HepG2 (cell line): ENCODE data around the gene A3GALT2. TPM values are rescaled to one million over a fixed set of nuclear protein-coding genes. Genes with fewer than 3 reads are reported as not detected.

Experiments used
- CREM ChIP-seq, 2 experiments: sonication (generic) in 1 of 2; formaldehyde crosslinking in 1 of 2; IDR thresholded peaks; 2 replicates each; pipeline versions ENCODE4 v1.4.0 to v1.6.1; 2016 to 2020; ENCODE audit warnings: antibody characterized with exemption in 1 of 2, mild to moderate bottlenecking in 1 of 2, missing genetic modification reagents in 1 of 2
- EP300 ChIP-seq, 3 experiments: sonication (generic) in 1 of 3; formaldehyde crosslinking in 1 of 3; IDR thresholded peaks; 2 replicates each; pipeline versions ENCODE4 v1.5.1 to v1.6.1; 2011 to 2020; ENCODE audit warnings: low read depth in 2 of 3, low read length in 2 of 3, borderline replicate concordance in 1 of 3, improper control_type of control experiment in 1 of 3, mild to moderate bottlenecking in 1 of 3, missing genetic modification reagents in 1 of 3, moderate library complexity in 1 of 3
- FOXA1 ChIP-seq, 2 experiments: fragments of 450-650 bp in 1 of 2; sonication (generic) in 1 of 2; formaldehyde crosslinking in 1 of 2; IDR thresholded peaks; 2 replicates each; pipeline versions ENCODE4 v1.4.0 to v1.6.1; 2016 to 2020; ENCODE audit warnings: missing genetic modification reagents in 1 of 2
- FOXA3 ChIP-seq: IDR thresholded peaks from 2 replicates; pipeline ENCODE4 v1.6.1; 2016; ENCODE audit warnings: missing genetic modification reagents, missing compliant biosample characterization
- HOXA3 ChIP-seq: sonication (generic); formaldehyde crosslinking; IDR thresholded peaks from 2 replicates; pipeline ENCODE4 v1.5.0; 2020; ENCODE audit warnings: missing genetic modification reagents
- POLR2A ChIP-seq, 2 experiments: IDR thresholded peaks; 2 replicates each; pipeline ENCODE4 v1.6.1; 2011; ENCODE audit warnings: low read depth in 2 of 2, low read length in 2 of 2, mild to moderate bottlenecking in 1 of 2, moderate library complexity in 1 of 2; ENCODE audit not compliant: insufficient read depth in 1 of 2
- RXRA ChIP-seq: sonication (generic); formaldehyde crosslinking; IDR thresholded peaks from 2 replicates; pipeline ENCODE4 v1.5.1; 2020; ENCODE audit warnings: missing genetic modification reagents
- RXRB ChIP-seq: IDR thresholded peaks from 2 replicates; pipeline ENCODE4 v1.6.1; 2016; ENCODE audit warnings: borderline replicate concordance, missing genetic modification reagents, missing compliant biosample characterization
- ZMYM4 ChIP-seq: sonication (generic); formaldehyde crosslinking; IDR thresholded peaks from 2 replicates; pipeline ENCODE4 v1.8.1; 2023; ENCODE audit warnings: mild to moderate bottlenecking, missing genetic modification reagents
- ZNF10 ChIP-seq: sonication (generic); formaldehyde crosslinking; IDR thresholded peaks from 2 replicates; pipeline ENCODE4 v1.4.0; 2020; ENCODE audit warnings: mild to moderate bottlenecking, low read depth, missing genetic modification reagents, borderline replicate concordance
- ZNF331 ChIP-seq: sonication (generic); formaldehyde crosslinking; IDR thresholded peaks from 2 replicates; pipeline ENCODE4 v1.4.0; 2020; ENCODE audit warnings: missing genetic modification reagents
- ZNF768 ChIP-seq: sonication (generic); formaldehyde crosslinking; IDR thresholded peaks from 2 replicates; pipeline ENCODE4 v1.4.0; 2020; ENCODE audit warnings: missing genetic modification reagents
- polyA plus RNA-seq, 8 experiments: library from polyadenylated mRNA; depleted of rRNA in 3 of 8; stranded (reverse) in 7 of 8; unstranded in 1 of 8; fragments of >200 nt; fragmentation: Illumina TruSeq in 4 of 8; extraction: Trizol in 4 of 8; gene quantifications; 2 replicates each; pipeline versions ENCODE4 v1.2.1 to v1.2.3, GENCODE V29; 2011 to 2016; ENCODE audit warnings: low read depth in 4 of 8, missing spikeins in 1 of 8, mixed read lengths in 1 of 8; ENCODE audit not compliant: insufficient read depth in 1 of 8
- total RNA-seq, 5 experiments: library from RNA; depleted of rRNA; stranded (reverse); fragments of >200 nt; fragmentation: Illumina TruSeq; extraction: Trizol; gene quantifications; 2 replicates each; pipeline ENCODE4 v1.2.3, GENCODE V29; 2016; ENCODE audit warnings: low read depth in 1 of 5
- TF ChIP-seq, protein P1 (sequence below): sonication (generic); formaldehyde crosslinking; conservative IDR thresholded peaks from 2 replicates; pipeline ENCODE4 v1.5.0; 2020; ENCODE audit warnings: missing genetic modification reagents
- TF ChIP-seq, protein P2 (sequence below): sonication (generic); formaldehyde crosslinking; IDR thresholded peaks from 2 replicates; pipeline ENCODE4 v1.8.0; 2022; ENCODE audit warnings: mild to moderate bottlenecking, missing genetic modification reagents
- TF ChIP-seq, protein P3 (sequence below): fragments of 450-650 bp; IDR thresholded peaks from 2 replicates; pipeline ENCODE4 v1.6.1; 2017
- TF ChIP-seq, protein P4 (sequence below): sonication (generic); formaldehyde crosslinking; IDR thresholded peaks from 2 replicates; pipeline ENCODE4 v1.5.1; 2020; ENCODE audit warnings: mild to moderate bottlenecking, missing genetic modification reagents, borderline replicate concordance
- TF ChIP-seq, protein P5 (sequence below): sonication (generic); formaldehyde crosslinking; IDR thresholded peaks from 2 replicates; pipeline ENCODE4 v1.4.0; 2020; ENCODE audit warnings: missing genetic modification reagents
- TF ChIP-seq, protein P6 (sequence below): sonication (generic); formaldehyde crosslinking; IDR thresholded peaks from 2 replicates; pipeline ENCODE4 v1.8.0; 2022; ENCODE audit warnings: mild to moderate bottlenecking, missing genetic modification reagents, borderline replicate concordance

A3GALT2 gene
- total and polyA plus RNA-seq, 2 of the 13 experiments (the other 11 are each of a cell fraction or from before 2014, with no cell fraction given), result not detected

DNA sequence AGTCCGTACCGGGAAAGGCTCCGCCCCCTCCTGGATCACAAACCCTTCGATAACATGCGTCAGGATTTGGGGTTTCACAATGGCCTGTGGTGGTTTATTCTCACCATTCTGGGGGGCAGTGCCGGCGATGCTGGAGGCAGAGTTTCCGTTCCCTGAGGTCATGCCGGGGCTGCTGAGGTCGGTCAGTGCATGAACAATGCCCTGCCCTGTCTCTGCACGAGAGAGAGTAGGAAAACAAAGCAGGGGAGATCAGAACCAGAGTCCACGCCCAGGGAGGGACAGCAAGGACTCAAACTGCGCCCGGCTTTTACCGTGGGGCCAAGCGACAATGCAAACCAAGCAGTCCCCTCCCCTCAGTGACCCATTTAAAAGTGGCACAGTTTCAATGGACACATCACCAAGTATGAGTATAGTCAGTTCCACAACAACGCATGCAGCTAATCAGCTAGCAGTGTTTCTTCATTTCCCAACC, 13.2 kb upstream of the A3GALT2 start (continued):
- TF ChIP-seq, protein P1, sequence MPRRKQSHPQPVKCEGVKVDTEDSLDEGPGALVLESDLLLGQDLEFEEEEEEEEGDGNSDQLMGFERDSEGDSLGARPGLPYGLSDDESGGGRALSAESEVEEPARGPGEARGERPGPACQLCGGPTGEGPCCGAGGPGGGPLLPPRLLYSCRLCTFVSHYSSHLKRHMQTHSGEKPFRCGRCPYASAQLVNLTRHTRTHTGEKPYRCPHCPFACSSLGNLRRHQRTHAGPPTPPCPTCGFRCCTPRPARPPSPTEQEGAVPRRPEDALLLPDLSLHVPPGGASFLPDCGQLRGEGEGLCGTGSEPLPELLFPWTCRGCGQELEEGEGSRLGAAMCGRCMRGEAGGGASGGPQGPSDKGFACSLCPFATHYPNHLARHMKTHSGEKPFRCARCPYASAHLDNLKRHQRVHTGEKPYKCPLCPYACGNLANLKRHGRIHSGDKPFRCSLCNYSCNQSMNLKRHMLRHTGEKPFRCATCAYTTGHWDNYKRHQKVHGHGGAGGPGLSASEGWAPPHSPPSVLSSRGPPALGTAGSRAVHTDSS (CRISPR knock-in tag), result no peak
- TF ChIP-seq HOXA3 (peak; percentile 36; the same call in 1 of the 2 replicates), FOXA1 (IDR thresholded peaks at IDR 0.05) (no peak), FOXA1 (CRISPR knock-in tag; IDR thresholded peaks at IDR 0.05) (peak; percentile 51), EP300 (IDR thresholded peaks at IDR 0.05; ENCODE audit: low read depth in 2 of 2, low read length in 2 of 2) (no peak; a peak in 1 of 4 replicates), EP300 (CRISPR knock-in tag; IDR thresholded peaks at IDR 0.05; ENCODE audit: borderline replicate concordance) (0 out of 2 replicates have a peak, but pooled peaks have one; percentile 20), ZMYM4 (peak; percentile 43; the same call in 1 of the 2 replicates), ZNF331 (CRISPR knock-in tag) (peak; percentile 53; the same call in 1 of the 2 replicates), ZNF768 (CRISPR knock-in tag) (peak; percentile 28; the same call in 1 of the 2 replicates), RXRA (CRISPR knock-in tag) (peak; percentile 84), FOXA3 (CRISPR knock-in tag) (peak; percentile 20; the same call in 1 of the 2 replicates), CREM (IDR thresholded peaks at IDR 0.05) (peak; percentile 36; the same call in 1 of the 2 replicates), CREM (CRISPR knock-in tag; IDR thresholded peaks at IDR 0.05) (no peak), POLR2A (IDR thresholded peaks at IDR 0.05; ENCODE audit: insufficient read depth in 1 of 2, low read depth in 2 of 2, low read length in 2 of 2) (0 out of 4 replicates have a peak, but pooled peaks of 1 of the 2 experiments have one; percentile 31), RXRB (CRISPR knock-in tag) (peak; percentile 42; the same call in 1 of the 2 replicates), ZNF10 (no peak)
- TF ChIP-seq, protein P2, sequence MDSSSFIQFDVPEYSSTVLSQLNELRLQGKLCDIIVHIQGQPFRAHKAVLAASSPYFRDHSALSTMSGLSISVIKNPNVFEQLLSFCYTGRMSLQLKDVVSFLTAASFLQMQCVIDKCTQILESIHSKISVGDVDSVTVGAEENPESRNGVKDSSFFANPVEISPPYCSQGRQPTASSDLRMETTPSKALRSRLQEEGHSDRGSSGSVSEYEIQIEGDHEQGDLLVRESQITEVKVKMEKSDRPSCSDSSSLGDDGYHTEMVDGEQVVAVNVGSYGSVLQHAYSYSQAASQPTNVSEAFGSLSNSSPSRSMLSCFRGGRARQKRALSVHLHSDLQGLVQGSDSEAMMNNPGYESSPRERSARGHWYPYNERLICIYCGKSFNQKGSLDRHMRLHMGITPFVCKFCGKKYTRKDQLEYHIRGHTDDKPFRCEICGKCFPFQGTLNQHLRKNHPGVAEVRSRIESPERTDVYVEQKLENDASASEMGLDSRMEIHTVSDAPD (CRISPR knock-in tag), result 0 out of 2 replicates have a peak, but pooled peaks have one; percentile 48
- TF ChIP-seq, protein P3, sequence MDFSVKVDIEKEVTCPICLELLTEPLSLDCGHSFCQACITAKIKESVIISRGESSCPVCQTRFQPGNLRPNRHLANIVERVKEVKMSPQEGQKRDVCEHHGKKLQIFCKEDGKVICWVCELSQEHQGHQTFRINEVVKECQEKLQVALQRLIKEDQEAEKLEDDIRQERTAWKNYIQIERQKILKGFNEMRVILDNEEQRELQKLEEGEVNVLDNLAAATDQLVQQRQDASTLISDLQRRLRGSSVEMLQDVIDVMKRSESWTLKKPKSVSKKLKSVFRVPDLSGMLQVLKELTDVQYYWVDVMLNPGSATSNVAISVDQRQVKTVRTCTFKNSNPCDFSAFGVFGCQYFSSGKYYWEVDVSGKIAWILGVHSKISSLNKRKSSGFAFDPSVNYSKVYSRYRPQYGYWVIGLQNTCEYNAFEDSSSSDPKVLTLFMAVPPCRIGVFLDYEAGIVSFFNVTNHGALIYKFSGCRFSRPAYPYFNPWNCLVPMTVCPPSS, result no peak
- TF ChIP-seq, protein P4, sequence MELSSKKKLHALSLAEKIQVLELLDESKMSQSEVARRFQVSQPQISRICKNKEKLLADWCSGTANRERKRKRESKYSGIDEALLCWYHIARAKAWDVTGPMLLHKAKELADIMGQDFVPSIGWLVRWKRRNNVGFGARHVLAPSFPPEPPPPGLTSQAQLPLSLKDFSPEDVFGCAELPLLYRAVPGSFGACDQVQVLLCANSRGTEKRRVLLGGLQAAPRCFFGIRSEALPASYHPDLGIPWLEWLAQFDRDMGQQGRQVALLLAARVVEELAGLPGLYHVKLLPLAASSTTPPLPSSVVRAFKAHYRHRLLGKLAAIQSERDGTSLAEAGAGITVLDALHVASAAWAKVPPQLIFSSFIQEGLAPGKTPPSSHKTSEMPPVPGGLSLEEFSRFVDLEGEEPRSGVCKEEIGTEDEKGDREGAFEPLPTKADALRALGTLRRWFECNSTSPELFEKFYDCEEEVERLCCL (CRISPR knock-in tag), result no peak
- TF ChIP-seq, protein P5, sequence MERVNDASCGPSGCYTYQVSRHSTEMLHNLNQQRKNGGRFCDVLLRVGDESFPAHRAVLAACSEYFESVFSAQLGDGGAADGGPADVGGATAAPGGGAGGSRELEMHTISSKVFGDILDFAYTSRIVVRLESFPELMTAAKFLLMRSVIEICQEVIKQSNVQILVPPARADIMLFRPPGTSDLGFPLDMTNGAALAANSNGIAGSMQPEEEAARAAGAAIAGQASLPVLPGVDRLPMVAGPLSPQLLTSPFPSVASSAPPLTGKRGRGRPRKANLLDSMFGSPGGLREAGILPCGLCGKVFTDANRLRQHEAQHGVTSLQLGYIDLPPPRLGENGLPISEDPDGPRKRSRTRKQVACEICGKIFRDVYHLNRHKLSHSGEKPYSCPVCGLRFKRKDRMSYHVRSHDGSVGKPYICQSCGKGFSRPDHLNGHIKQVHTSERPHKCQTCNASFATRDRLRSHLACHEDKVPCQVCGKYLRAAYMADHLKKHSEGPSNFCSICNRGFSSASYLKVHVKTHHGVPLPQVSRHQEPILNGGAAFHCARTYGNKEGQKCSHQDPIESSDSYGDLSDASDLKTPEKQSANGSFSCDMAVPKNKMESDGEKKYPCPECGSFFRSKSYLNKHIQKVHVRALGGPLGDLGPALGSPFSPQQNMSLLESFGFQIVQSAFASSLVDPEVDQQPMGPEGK (CRISPR knock-in tag), result peak; percentile 80
- TF ChIP-seq, protein P6, sequence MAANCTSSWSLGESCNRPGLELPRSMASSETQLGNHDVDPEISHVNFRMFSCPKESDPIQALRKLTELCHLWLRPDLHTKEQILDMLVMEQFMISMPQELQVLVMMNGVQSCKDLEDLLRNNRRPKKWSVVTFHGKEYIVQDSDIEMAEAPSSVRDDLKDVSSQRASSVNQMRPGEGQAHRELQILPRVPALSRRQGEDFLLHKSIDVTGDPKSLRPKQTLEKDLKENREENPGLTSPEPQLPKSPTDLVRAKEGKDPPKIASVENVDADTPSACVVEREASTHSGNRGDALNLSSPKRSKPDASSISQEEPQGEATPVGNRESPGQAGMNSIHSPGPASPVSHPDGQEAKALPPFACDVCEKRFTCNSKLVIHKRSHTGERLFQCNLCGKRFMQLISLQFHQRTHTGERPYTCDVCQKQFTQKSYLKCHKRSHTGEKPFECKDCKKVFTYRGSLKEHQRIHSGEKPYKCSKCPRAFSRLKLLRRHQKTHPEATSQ (CRISPR knock-in tag), result 0 out of 2 replicates have a peak, but pooled peaks have one; percentile 37
